GM12878 (cell line): ENCODE measurements around the gene HIVEP2. TPM values are rescaled to one million over a fixed set of nuclear protein-coding genes. Genes with fewer than 3 reads are reported as not detected.
A peak's percentile ranks its signal among the peaks of the same experiment; 100 is the strongest.

Source experiments
- ATAC-seq: fragments of 200-7000 bp; cut with Tn5 transposase; 3 replicates; pipeline ENCODE4 v1.9.1; 2020; ENCODE audit warnings: mild to moderate bottlenecking, moderate library complexity
- BruUV-seq: library from RNA; stranded (reverse); fragments of 400-500 nt; replicated peaks from 2 replicates; lab custom pipeline; 2021; lab: Mats Ljungman, UMichigan
- CTCF ChIA-PET: fragments of 300-600 bp; sonication (Branson Sonifier 250); formaldehyde crosslinking; extraction: SDS; loops from one replicate; lab custom pipeline; 2021; ENCODE audit warnings: inconsistent platforms; lab: Yijun Ruan, JAX
- POLR2A ChIA-PET: fragments of 350-600 bp; formaldehyde crosslinking; extraction: SDS; loops from one replicate; lab custom pipeline; 2021; ENCODE audit warnings: inconsistent platforms; lab: Charles Lee
- RAD21 ChIA-PET: fragments of 300-600 bp; sonication (Branson Sonifier 250); formaldehyde crosslinking; loops from one replicate; lab custom pipeline; 2023; ENCODE audit warnings: antibody characterized with exemption; ENCODE audit not compliant: unreplicated experiment; lab: Charles Lee
- SMC1A ChIA-PET: fragments of 300-600 bp; sonication (Branson Sonifier 250); formaldehyde crosslinking; loops from one replicate; lab custom pipeline; 2023; ENCODE audit not compliant: unreplicated experiment, uncharacterized antibody; lab: Charles Lee
- DNase-seq: peaks from one replicate; pipeline ENCODE4 v3.0.0-alpha.2; 2011; ENCODE audit warnings: low read depth, low spot score
- FAIRE-seq: peaks from 3 replicates; lab custom pipeline; 2011; peaks lifted over from hg19 to GRCh38; lab: Jason Lieb, UNC
- H2AFZ ChIP-seq: 2 replicates; pipeline ENCODE4 v1.6.0; 2011; ENCODE audit warnings: low read depth, low read length, control low read depth; ENCODE audit not compliant: control insufficient read depth
- H3K27ac ChIP-seq: 2 replicates; pipeline ENCODE4 v1.5.1; 2011; ENCODE audit warnings: control low read depth; ENCODE audit not compliant: control insufficient read depth, insufficient read depth
- H3K27me3 ChIP-seq, 2 experiments: replicated peaks in 1 of 2; 2 replicates each; pipeline versions ENCODE4 v1.6.0 to v1.6.1; 2011; ENCODE audit warnings: low read length in 1 of 2; ENCODE audit not compliant: control insufficient read depth in 2 of 2, insufficient read depth in 2 of 2
- H3K36me3 ChIP-seq, 2 experiments: 2 replicates each; pipeline ENCODE4 v1.5.1; 2011; ENCODE audit warnings: low read length in 1 of 2; ENCODE audit not compliant: control insufficient read depth in 2 of 2, insufficient read depth in 2 of 2
- H3K4me1 ChIP-seq: 2 replicates; pipeline ENCODE4 v1.6.1; 2011; ENCODE audit warnings: mild to moderate bottlenecking, low read length, moderate library complexity, mixed read lengths; ENCODE audit not compliant: control insufficient read depth, insufficient read depth
- H3K4me2 ChIP-seq: 2 replicates; pipeline ENCODE4 v1.6.0; 2011; ENCODE audit warnings: control low read depth; ENCODE audit not compliant: control insufficient read depth, insufficient read depth
- H3K4me3 ChIP-seq: fragments of 200-600 bp; sonication (generic); 2 replicates; pipeline ENCODE4 v1.5.1; 2016
- H3K79me2 ChIP-seq: 2 replicates; pipeline ENCODE4 v1.6.0; 2011; ENCODE audit warnings: low read length; ENCODE audit not compliant: control insufficient read depth, insufficient read depth
- H3K9ac ChIP-seq: 2 replicates; pipeline ENCODE4 v1.8.0; 2011; ENCODE audit warnings: low read length, control low read depth, mixed read lengths; ENCODE audit not compliant: control insufficient read depth, insufficient read depth
- H3K9me3 ChIP-seq: replicated peaks from 3 replicates; pipeline ENCODE4 v1.5.1; 2011; ENCODE audit warnings: mild to moderate bottlenecking, low read length; ENCODE audit not compliant: control insufficient read depth, insufficient read depth
- H4K20me1 ChIP-seq: 2 replicates; pipeline ENCODE4 v1.6.0; 2011; ENCODE audit not compliant: control insufficient read depth, insufficient read depth
- BCLAF1 ChIP-seq: fragments of 450-650 bp; IDR thresholded peaks from 2 replicates; pipeline ENCODE4 v1.6.1; 2017; ENCODE audit warnings: antibody characterized with exemption, mild to moderate bottlenecking, moderate library complexity
- CHD2 ChIP-seq: IDR thresholded peaks from 2 replicates; pipeline ENCODE4 v1.6.1; 2011; ENCODE audit warnings: low read depth, low read length, improper control_type of control experiment, borderline replicate concordance
- E2F4 ChIP-seq: IDR thresholded peaks from 2 replicates; pipeline ENCODE4 v1.6.1; 2012; ENCODE audit warnings: low read depth, low read length, improper control_type of control experiment
- EP300 ChIP-seq, 2 experiments: fragments of 150-350 bp in 1 of 2; IDR thresholded peaks; 2 replicates each; pipeline ENCODE4 v1.6.1; 2011 to 2012; ENCODE audit warnings: low read depth in 2 of 2, low read length in 2 of 2, borderline replicate concordance in 1 of 2, improper control_type of control experiment in 1 of 2, inconsistent platforms in 1 of 2; ENCODE audit not compliant: control insufficient read depth in 1 of 2
- ESRRA ChIP-seq: IDR thresholded peaks from 2 replicates; pipeline ENCODE4 v1.6.1; 2012; ENCODE audit warnings: mild to moderate bottlenecking, low read length, improper control_type of control experiment
- ETV6 ChIP-seq, 2 experiments: fragments of 450-650 bp in 1 of 2; IDR thresholded peaks in 1 of 2; conservative IDR thresholded peaks in 1 of 2; 2 replicates each; pipeline ENCODE4 v1.6.1; 2014; ENCODE audit warnings: antibody characterized with exemption in 1 of 2, borderline replicate concordance in 1 of 2, low read depth in 1 of 2, mild to moderate bottlenecking in 1 of 2, moderate library complexity in 1 of 2
- HDAC6 ChIP-seq: fragments of 200-600 bp; sonication (generic); IDR thresholded peaks from one replicate; pipeline ENCODE4 v1.8.0; 2017; ENCODE audit warnings: antibody characterized with exemption; ENCODE audit not compliant: unreplicated experiment
- KAT2A ChIP-seq: conservative IDR thresholded peaks from 2 replicates; pipeline ENCODE4 v1.6.1; 2011; ENCODE audit warnings: low read depth, low read length; ENCODE audit not compliant: control insufficient read depth
- NKRF ChIP-seq: fragments of 450-650 bp; conservative IDR thresholded peaks from 2 replicates; pipeline ENCODE4 v1.6.1; 2017; ENCODE audit warnings: mild to moderate bottlenecking, moderate library complexity
- NR2C2 ChIP-seq: IDR thresholded peaks from 2 replicates; pipeline ENCODE4 v1.6.1; 2011; ENCODE audit warnings: borderline replicate concordance, low read depth; ENCODE audit not compliant: control insufficient read depth, insufficient read length
- RBBP5 ChIP-seq: fragments of 200-600 bp; sonication (generic); conservative IDR thresholded peaks from 2 replicates; pipeline ENCODE4 v1.6.1; 2016
- USF2 ChIP-seq: IDR thresholded peaks from 2 replicates; pipeline ENCODE4 v1.6.1; 2011; ENCODE audit warnings: low read depth, low read length, improper control_type of control experiment, borderline replicate concordance
- ZBED1 ChIP-seq: IDR thresholded peaks from 2 replicates; pipeline ENCODE4 v1.6.1; 2016; ENCODE audit warnings: borderline replicate concordance
- ZSCAN29 ChIP-seq: fragments of 450-650 bp; IDR thresholded peaks from 2 replicates; pipeline ENCODE4 v1.6.1; 2017; ENCODE audit warnings: mild to moderate bottlenecking, moderate library complexity
- WGBS: methylation state at CpG from one replicate; pipeline ENCODE4 v1.1.6; 2016; ENCODE audit warnings: low lambda C conversion rate; ENCODE audit not compliant: insufficient replicate concordance, insufficient coverage; ENCODE audit errors: missing lambda C conversion rate; 5-methylcytosine and 5-hydroxymethylcytosine counted together
- in situ Hi-C: fragments of 300-500 bp; cut with MboI; formaldehyde crosslinking; loops from 9 replicates; pipeline ENCODE4 v1.14.3; 2018; ENCODE audit warnings: mixed read lengths
- intact Hi-C: fragments of 100-400 bp; cut with micrococcal nuclease; formaldehyde crosslinking; loops from one replicate; pipeline ENCODE4 v1.14.2; 2022; ENCODE audit not compliant: unreplicated experiment
- polyA plus RNA-seq, 11 experiments: library from polyadenylated mRNA; depleted of rRNA in 4 of 11; unstranded in 6 of 11; stranded (reverse) in 5 of 11; fragments of >200 nt; fragmentation: Nextera tagmentation in 4 of 11; fragmentation: Illumina TruSeq in 1 of 11; extraction: Ambion mirVana in 4 of 11; extraction: Trizol in 1 of 11; gene quantifications; 1 replicate in 1 of 11; 2 replicates in 10 of 11; pipeline versions ENCODE4 v1.2.1 to v1.2.3, GENCODE V29; 2011 to 2016; ENCODE audit warnings: inconsistent platforms in 2 of 11, missing spikeins in 2 of 11, low read depth in 1 of 11
- total RNA-seq, 4 experiments: library from RNA; depleted of rRNA in 3 of 4; stranded (reverse); fragments of >200 nt in 3 of 4; fragmentation: Illumina TruSeq in 1 of 4; extraction: Trizol in 1 of 4; gene quantifications; 2 replicates each; pipeline versions ENCODE4 v1.2.1 to v1.2.3, GENCODE V29; 2013 to 2021

The HIVEP2 gene
- total and polyA plus RNA-seq, 10 of the 15 experiments (the other 5 are each of a cell fraction or from before 2014, with no cell fraction given) = 1.2 to 15.7 (median 10.2) TPM

- no peaks in the 10 kb centered on the region for H3K27me3 ChIP-seq
- SMC1A ChIA-PET = interaction anchor here (0.6 to 16.2 kb wide), 23 partner anchors 9 to 187 kb away, joined by 3 to 449 read pairs (median 4); no protein-coding TSS in a partner anchor
- H3K27ac ChIP-seq = peak overlapping the region; percentile 71
- RAD21 ChIA-PET = interaction anchor here (0.8 to 17.8 kb wide), 12 partner anchors 8 to 140 kb away, joined by 3 to 374 read pairs (median 9); no protein-coding TSS in a partner anchor
- H4K20me1 ChIP-seq = no peaks in the 10 kb centered on the region
- H3K79me2 ChIP-seq = peaks cover 67% of the 10 kb centered on the region
- 26% methylated on average over 7 of the region's 7 CpGs for whole genome bisulfite sequencing
- ATAC-seq (peak; percentile 45), FAIRE-seq (no peak), DNase-seq (no peak)
- H3K4me1 ChIP-seq = peaks cover 42% of the 10 kb centered on the region
- in situ Hi-C loops (no loop called here), intact Hi-C loops (loop anchor here (1.0 kb wide), 1 partner anchor 17 kb away; no protein-coding TSS in a partner anchor)
- no TSS peak for BruUV-seq
- CTCF ChIA-PET = interaction anchor here (0.7 to 2.1 kb wide), 15 partner anchors 9 to 147 kb away, joined by 3 to 10 read pairs (median 4); no protein-coding TSS in a partner anchor
- peak overlapping the region; percentile 24 for H3K4me2 ChIP-seq
- H3K36me3 ChIP-seq = no peaks in the 10 kb centered on the region; a peak in 1 of 4 replicates
- no peaks in the 10 kb centered on the region; the same call in 2 of the 3 replicates for H3K9me3 ChIP-seq
- peak overlapping the region; percentile 17 for H3K9ac ChIP-seq
- H3K4me3 ChIP-seq = no peak overlapping the region
- peak overlapping the region; percentile 18 for H2AFZ ChIP-seq
- POLR2A ChIA-PET = interaction anchor here (0.6 to 2.2 kb wide), 15 partner anchors 9 to 46 kb away, joined by 3 to 10 read pairs (median 4); no protein-coding TSS in a partner anchor
- TF ChIP-seq KAT2A = no peak
- no peak for TF ChIP-seq NKRF
- TF ChIP-seq HDAC6 = no peak
- no peak for TF ChIP-seq USF2
- no peak for TF ChIP-seq CHD2
- TF ChIP-seq ETV6 (conservative IDR thresholded peaks at IDR 0.05 in 1 of 2, IDR thresholded peaks at IDR 0.05 in 1 of 2; ENCODE audit: borderline replicate concordance in 1 of 2, low read depth in 1 of 2) = no peak
- TF ChIP-seq E2F4 = no peak
- no peak for TF ChIP-seq NR2C2
- no peak for TF ChIP-seq BCLAF1
- no peak for TF ChIP-seq ESRRA
- no peak for TF ChIP-seq ZBED1
- peak; percentile 9 to 65; a peak in 2 of 4 replicates for TF ChIP-seq EP300 (IDR thresholded peaks at IDR 0.05; ENCODE audit: borderline replicate concordance in 1 of 2, control insufficient read depth in 1 of 2, low read depth in 2 of 2, low read length in 2 of 2)
- TF ChIP-seq ZSCAN29 = no peak
- TF ChIP-seq RBBP5 = no peak
These were observed 105.9 kb downstream of the HIVEP2 start for GRCh38 chr6:142838821-142839685.
